ENCODE data around the gene NIT1.

The NIT1 gene

DNA sequence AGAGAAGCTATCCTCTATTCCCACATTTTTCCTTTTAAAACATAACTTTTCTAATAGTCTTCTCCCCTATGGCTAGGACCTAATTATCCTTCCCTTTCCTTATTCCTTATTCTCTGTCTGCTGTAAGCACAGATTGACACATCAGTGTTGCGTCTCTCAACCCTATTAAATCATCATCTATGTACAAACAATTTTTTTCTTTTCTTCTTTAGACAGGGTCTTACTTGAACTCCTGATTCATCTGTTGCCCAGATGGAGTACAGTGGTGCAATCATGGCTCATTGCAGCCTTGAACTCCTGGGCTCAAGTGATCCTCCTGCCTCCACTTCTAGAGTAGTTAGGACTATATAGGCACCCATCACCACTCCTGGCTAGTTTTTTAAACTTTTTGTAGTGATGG is 11.5 kb upstream of the NIT1 start:
- TF ChIP-seq, protein P1, sequence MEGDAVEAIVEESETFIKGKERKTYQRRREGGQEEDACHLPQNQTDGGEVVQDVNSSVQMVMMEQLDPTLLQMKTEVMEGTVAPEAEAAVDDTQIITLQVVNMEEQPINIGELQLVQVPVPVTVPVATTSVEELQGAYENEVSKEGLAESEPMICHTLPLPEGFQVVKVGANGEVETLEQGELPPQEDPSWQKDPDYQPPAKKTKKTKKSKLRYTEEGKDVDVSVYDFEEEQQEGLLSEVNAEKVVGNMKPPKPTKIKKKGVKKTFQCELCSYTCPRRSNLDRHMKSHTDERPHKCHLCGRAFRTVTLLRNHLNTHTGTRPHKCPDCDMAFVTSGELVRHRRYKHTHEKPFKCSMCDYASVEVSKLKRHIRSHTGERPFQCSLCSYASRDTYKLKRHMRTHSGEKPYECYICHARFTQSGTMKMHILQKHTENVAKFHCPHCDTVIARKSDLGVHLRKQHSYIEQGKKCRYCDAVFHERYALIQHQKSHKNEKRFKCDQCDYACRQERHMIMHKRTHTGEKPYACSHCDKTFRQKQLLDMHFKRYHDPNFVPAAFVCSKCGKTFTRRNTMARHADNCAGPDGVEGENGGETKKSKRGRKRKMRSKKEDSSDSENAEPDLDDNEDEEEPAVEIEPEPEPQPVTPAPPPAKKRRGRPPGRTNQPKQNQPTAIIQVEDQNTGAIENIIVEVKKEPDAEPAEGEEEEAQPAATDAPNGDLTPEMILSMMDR (IDR thresholded peaks at IDR 0.05; ENCODE audit: low read length) = no peak
- TF ChIP-seq EZH2 (optimal IDR thresholded peaks at IDR 0.05; ENCODE audit: low read depth, low read length) = no peak
- no peak for TF ChIP-seq EZH2phosphoT487 (IDR thresholded peaks at IDR 0.05; ENCODE audit: low read length)
- Histone ChIP-seq H3K27ac (ENCODE audit: low read length) (no peak overlapping the region), H3K9me2 (replicated peaks; ENCODE audit: insufficient read depth, low read length) (no peaks in the 10 kb centered on the region), H3F3A (ENCODE audit: insufficient read depth, low read length) (no peaks in the 10 kb centered on the region; the same call in 1 of the 2 replicates), H3K27me3 (replicated peaks; ENCODE audit: insufficient read depth, low read length) (no peaks in the 10 kb centered on the region), H2AFZ (ENCODE audit: low read length) (no peak overlapping the region), H3K79me2 (ENCODE audit: low read length) (peaks cover 84% of the 10 kb centered on the region), H3K36me3 (replicated peaks; ENCODE audit: insufficient read depth, low read length) (peaks cover 4% of the 10 kb centered on the region; the same call in 1 of the 2 replicates), H3K9ac (ENCODE audit: low read length) (no peak overlapping the region), H3K9me3 (replicated peaks; ENCODE audit: insufficient read depth, low read length) (no peaks in the 10 kb centered on the region), H3K4me3 (ENCODE audit: low read length) (no peak overlapping the region), H3K4me1 (ENCODE audit: low read length) (no peaks in the 10 kb centered on the region), H3K4me2 (ENCODE audit: low read depth, low read length) (no peak overlapping the region), H4K20me1 (ENCODE audit: insufficient read depth, low read length) (0 out of 2 replicates have a peak, but pooled peaks cover 2% of the 10 kb centered on the region)
- DNase-seq = no peak

DNA sequence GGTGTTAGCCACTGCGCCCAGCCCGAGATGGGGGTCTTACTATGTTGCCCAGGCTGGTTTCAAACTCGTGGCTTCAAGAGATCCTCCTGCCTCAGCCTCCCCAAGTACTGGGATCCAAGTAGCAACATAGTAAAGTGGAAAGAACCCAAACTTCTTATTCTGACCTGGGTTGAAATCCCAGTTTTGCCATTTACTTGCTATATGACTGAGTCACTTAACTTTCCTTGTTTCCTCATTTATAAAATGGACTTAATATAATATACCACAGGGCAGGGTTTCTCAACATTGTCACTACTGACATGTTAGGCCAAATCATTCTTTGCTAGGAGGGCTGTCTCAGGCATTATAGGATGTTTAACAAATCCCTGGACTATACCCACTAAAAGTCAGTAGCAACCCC is 6.8 kb upstream of the NIT1 start:
- no peak overlapping the region for H3K27ac ChIP-seq (ENCODE audit: low read length)
- no peak for DNase-seq
- H3K4me2 ChIP-seq (ENCODE audit: low read depth, low read length) = no peak overlapping the region
- no peak overlapping the region for H2AFZ ChIP-seq (ENCODE audit: low read length)
- TF ChIP-seq EZH2phosphoT487 (IDR thresholded peaks at IDR 0.05; ENCODE audit: low read length) (no peak), EZH2 (optimal IDR thresholded peaks at IDR 0.05; ENCODE audit: low read depth, low read length) (no peak)
- TF ChIP-seq, protein P1 (IDR thresholded peaks at IDR 0.05; ENCODE audit: low read length) = no peak
- no peaks in the 10 kb centered on the region for H3K27me3 ChIP-seq (replicated peaks; ENCODE audit: insufficient read depth, low read length)
- no peaks in the 10 kb centered on the region; the same call in 1 of the 2 replicates for H3F3A ChIP-seq (ENCODE audit: insufficient read depth, low read length)
- H3K9ac ChIP-seq (ENCODE audit: low read length) = no peak overlapping the region
- H3K4me3 ChIP-seq (ENCODE audit: low read length) = no peak overlapping the region
- no peaks in the 10 kb centered on the region for H3K9me3 ChIP-seq (replicated peaks; ENCODE audit: insufficient read depth, low read length)
- peaks cover 15% of the 10 kb centered on the region; the same call in 1 of the 2 replicates for H3K4me1 ChIP-seq (ENCODE audit: low read length)
- H3K36me3 ChIP-seq (replicated peaks; ENCODE audit: insufficient read depth, low read length) = no peaks in the 10 kb centered on the region; the same call in 1 of the 2 replicates
- no peaks in the 10 kb centered on the region for H3K9me2 ChIP-seq (replicated peaks; ENCODE audit: insufficient read depth, low read length)
- peaks cover 95% of the 10 kb centered on the region for H3K79me2 ChIP-seq (ENCODE audit: low read length)
- H4K20me1 ChIP-seq (ENCODE audit: insufficient read depth, low read length) = peaks cover 10% of the 10 kb centered on the region; the same call in 1 of the 2 replicates

DNA sequence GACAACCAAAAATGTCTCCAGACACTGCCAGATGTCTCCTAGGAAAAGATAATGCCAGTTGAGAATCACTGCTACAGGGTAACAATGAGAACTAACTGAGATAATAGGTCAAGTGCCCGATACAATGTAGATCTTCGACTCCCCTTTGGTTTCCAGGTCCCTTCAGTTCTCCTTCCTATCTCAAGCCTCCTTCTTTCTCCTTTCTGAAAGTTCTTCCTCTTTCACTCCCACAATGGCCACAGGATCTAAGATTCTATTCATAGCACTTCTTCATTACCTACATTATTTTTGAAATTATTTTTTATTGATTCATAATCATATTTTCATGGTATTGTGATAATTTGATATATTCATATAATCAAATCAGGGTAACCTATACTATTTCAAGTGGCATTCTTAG is 6.4 kb upstream of the NIT1 start:
- Histone ChIP-seq H3K4me2 (ENCODE audit: low read depth, low read length) (no peak overlapping the region), H3K9me3 (replicated peaks; ENCODE audit: insufficient read depth, low read length) (no peaks in the 10 kb centered on the region), H3K79me2 (ENCODE audit: low read length) (peaks cover 95% of the 10 kb centered on the region), H3K9ac (ENCODE audit: low read length) (no peak overlapping the region), H4K20me1 (ENCODE audit: insufficient read depth, low read length) (peaks cover 10% of the 10 kb centered on the region; the same call in 1 of the 2 replicates), H2AFZ (ENCODE audit: low read length) (no peak overlapping the region), H3K27me3 (replicated peaks; ENCODE audit: insufficient read depth, low read length) (no peaks in the 10 kb centered on the region), H3K4me1 (ENCODE audit: low read length) (peaks cover 18% of the 10 kb centered on the region), H3K4me3 (ENCODE audit: low read length) (no peak overlapping the region), H3K9me2 (replicated peaks; ENCODE audit: insufficient read depth, low read length) (no peaks in the 10 kb centered on the region), H3K27ac (ENCODE audit: low read length) (no peak overlapping the region), H3F3A (ENCODE audit: insufficient read depth, low read length) (no peaks in the 10 kb centered on the region; the same call in 1 of the 2 replicates), H3K36me3 (replicated peaks; ENCODE audit: insufficient read depth, low read length) (no peaks in the 10 kb centered on the region; the same call in 1 of the 2 replicates)
- no peak for DNase-seq
- TF ChIP-seq EZH2phosphoT487 (IDR thresholded peaks at IDR 0.05; ENCODE audit: low read length) (no peak), EZH2 (optimal IDR thresholded peaks at IDR 0.05; ENCODE audit: low read depth, low read length) (no peak)
- TF ChIP-seq, protein P1 (IDR thresholded peaks at IDR 0.05; ENCODE audit: low read length) = no peak

Data from MM.1S (cell line).